HG02588 (cell line): ENCODE results near the gene SLC16A12.
"Not testable (repeated sequence)": the region's sequence is repeated elsewhere in the genome, so short reads cannot be mapped to it uniquely, and the experiment has no call there.

Experiments
- ATAC-seq: cut with Tn5 transposase; IDR thresholded peaks from one replicate; pipeline ENCODE4 v1.9.1; 2021; ENCODE audit warnings: mild to moderate bottlenecking, moderate library complexity; ENCODE audit not compliant: unreplicated experiment

Gene SLC16A12

GRCh38 chr10:89426230-89426868 lies 109.0 kb downstream of the SLC16A12 start:
- no peak for ATAC-seq

- ATAC-seq, result no peak
These were observed 110.4 kb downstream of the SLC16A12 start for GRCh38 chr10:89425000-89425399.

- no peak for ATAC-seq
These were observed 114.3 kb downstream of the SLC16A12 start for GRCh38 chr10:89421018-89421476.

GRCh38 chr10:89419548-89419947 lies 115.8 kb downstream of the SLC16A12 start:
- ATAC-seq, result no peak

GRCh38 chr10:89416465-89416864 lies 118.9 kb downstream of the SLC16A12 start:
- no peak for ATAC-seq

GRCh38 chr10:89414879-89415821 lies 120.2 kb downstream of the SLC16A12 start:
- ATAC-seq, result peak; percentile 37

GRCh38 chr10:89414146-89414878 lies 121.1 kb downstream of the SLC16A12 start, which contains the start of gene IFIT5:
IFIT5 (plus strand) TSS chr10:89414568; CDS start chr10:89414799, 231 bp downstream.
- peak; percentile 78 for ATAC-seq

- no peak for ATAC-seq
These were observed 121.9 kb downstream of the SLC16A12 start for GRCh38 chr10:89413398-89413912.

GRCh38 chr10:89412276-89412675 lies 123.1 kb downstream of the SLC16A12 start:
- ATAC-seq, result not testable (repeated sequence)

- ATAC-seq, result not testable (repeated sequence)
These were observed 124.3 kb downstream of the SLC16A12 start for GRCh38 chr10:89411135-89411534.

- ATAC-seq, result not testable (repeated sequence)
These were observed 124.8 kb downstream of the SLC16A12 start for GRCh38 chr10:89410551-89410950.

- ATAC-seq, result not testable (repeated sequence)
These were observed 126.1 kb downstream of the SLC16A12 start for GRCh38 chr10:89409282-89409681.

GRCh38 chr10:89407792-89408191 lies 127.6 kb downstream of the SLC16A12 start:
- not testable (repeated sequence) for ATAC-seq

- not testable (repeated sequence) for ATAC-seq
These were observed 129.2 kb downstream of the SLC16A12 start for GRCh38 chr10:89406178-89406577.

GRCh38 chr10:89404104-89405047 lies 131.0 kb downstream of the SLC16A12 start:
- ATAC-seq, result no peak

- ATAC-seq, result no peak
These were observed 132.4 kb downstream of the SLC16A12 start for GRCh38 chr10:89403043-89403442.

- no peak for ATAC-seq
These were observed 135.4 kb downstream of the SLC16A12 start for GRCh38 chr10:89399956-89400355.

GRCh38 chr10:89398003-89398749 lies 137.2 kb downstream of the SLC16A12 start:
- ATAC-seq, result no peak

GRCh38 chr10:89395141-89395540 lies 140.3 kb downstream of the SLC16A12 start:
- no peak for ATAC-seq
